NK-92 (cell line): ENCODE data around the gene BTLA.
"Not testable (repeated sequence)": the region's sequence is repeated elsewhere in the genome, so short reads cannot be mapped to it uniquely, and the experiment has no call there.

Source experiments
- DNase-seq: peaks from one replicate; lab custom pipeline; 2025; ENCODE audit not compliant: unreplicated experiment; lab: John Stamatoyannopoulos, UW

BTLA gene

GRCh38 chr3:112492124-112492523 is 7.1 kb downstream of the BTLA start:
- DNase-seq: no peak

- DNase-seq: no peak
Observed at GRCh38 chr3:112491373-112491772, 7.9 kb downstream of the BTLA start.

GRCh38 chr3:112489674-112490479 is 9.4 kb downstream of the BTLA start:
- no peak for DNase-seq

- no peak for DNase-seq
Observed at GRCh38 chr3:112486811-112487505, 12.3 kb downstream of the BTLA start.

- no peak for DNase-seq
Observed at GRCh38 chr3:112484352-112484751, 14.9 kb downstream of the BTLA start.

- DNase-seq: no peak
Observed at GRCh38 chr3:112482675-112483074, 16.6 kb downstream of the BTLA start.

GRCh38 chr3:112481302-112481721 is 18.0 kb downstream of the BTLA start:
- no peak for DNase-seq

- DNase-seq: no peak
Observed at GRCh38 chr3:112477891-112478290, 21.4 kb downstream of the BTLA start.

GRCh38 chr3:112476346-112476745 is 22.9 kb downstream of the BTLA start:
- DNase-seq: no peak

- DNase-seq: no peak
Observed at GRCh38 chr3:112474796-112475195, 24.5 kb downstream of the BTLA start.

GRCh38 chr3:112472691-112473090 is 26.6 kb downstream of the BTLA start:
- DNase-seq: no peak

- no peak for DNase-seq
Observed at GRCh38 chr3:112471596-112472325, 27.5 kb downstream of the BTLA start.

GRCh38 chr3:112470788-112471187 is 28.5 kb downstream of the BTLA start:
- DNase-seq: no peak

GRCh38 chr3:112469671-112470070 is 29.6 kb downstream of the BTLA start:
- no peak for DNase-seq

- no peak for DNase-seq
Observed at GRCh38 chr3:112467539-112467938, 31.7 kb downstream of the BTLA start.

- DNase-seq: no peak
Observed at GRCh38 chr3:112466020-112466419, 33.3 kb downstream of the BTLA start.

- DNase-seq: no peak
Observed at GRCh38 chr3:112464264-112464663, 35.0 kb downstream of the BTLA start.

- DNase-seq: no peak
Observed at GRCh38 chr3:112463250-112463649, 36.0 kb downstream of the BTLA start.

- not testable (repeated sequence) for DNase-seq
Observed at GRCh38 chr3:112461787-112462186, 37.5 kb downstream of the BTLA start.

GRCh38 chr3:112460519-112461195 is 38.6 kb downstream of the BTLA start:
- DNase-seq: no peak

- no peak for DNase-seq
Observed at GRCh38 chr3:112459750-112460149, 39.5 kb downstream of the BTLA start.
